RWPE2 (cell line): ENCODE results near the gene MRGPRE.
A peak's percentile ranks its signal among the peaks of the same experiment; 100 is the strongest.

Experiments
- ATAC-seq: fragments of 200-7000 bp; cut with Tn5 transposase; 3 replicates; pipeline ENCODE4 v1.9.1; 2021; ENCODE audit warnings: low read depth
- DNase-seq: peaks from one replicate; pipeline ENCODE4 v3.0.0-alpha.2; 2020; ENCODE audit warnings: low spot score
- H3K27ac ChIP-seq: fragments of 450-650 bp; 2 replicates; pipeline ENCODE4 v1.5.1; 2017; ENCODE audit warnings: mild to moderate bottlenecking; ENCODE audit not compliant: poor library complexity, severe bottlenecking
- H3K27me3 ChIP-seq: fragments of 250-450 bp; sonication (Bioruptor Pico); 2 replicates; pipeline ENCODE4 v1.5.1; 2021; ENCODE audit warnings: mild to moderate bottlenecking, moderate library complexity; ENCODE audit not compliant: insufficient read depth, poor library complexity, severe bottlenecking
- H3K36me3 ChIP-seq: fragments of 250-450 bp; sonication (Bioruptor Pico); 2 replicates; pipeline ENCODE4 v1.5.1; 2020; ENCODE audit warnings: low read depth, mild to moderate bottlenecking, moderate library complexity
- H3K4me1 ChIP-seq: fragments of 250-450 bp; sonication (Bioruptor Pico); 2 replicates; pipeline ENCODE4 v1.5.1; 2021; ENCODE audit warnings: mild to moderate bottlenecking, moderate library complexity; ENCODE audit not compliant: insufficient read depth, poor library complexity, severe bottlenecking
- H3K4me3 ChIP-seq: fragments of 250-450 bp; sonication (Bioruptor Pico); 2 replicates; pipeline ENCODE4 v1.5.1; 2021; ENCODE audit warnings: mild to moderate bottlenecking, moderate library complexity; ENCODE audit not compliant: severe bottlenecking
- H3K9me3 ChIP-seq: fragments of 250-450 bp; sonication (Bioruptor Pico); 2 replicates; pipeline ENCODE4 v1.5.1; 2021; ENCODE audit warnings: mild to moderate bottlenecking, moderate library complexity; ENCODE audit not compliant: severe bottlenecking
- CTCF ChIP-seq: fragments of 450-650 bp; IDR thresholded peaks from one replicate; pipeline ENCODE4 v1.5.1; 2017; ENCODE audit warnings: mild to moderate bottlenecking, moderate library complexity; ENCODE audit not compliant: poor library complexity, severe bottlenecking

MRGPRE gene

GRCh38 chr11:3192511-3193372 is 39.5 kb downstream of the MRGPRE start:
- DNase-seq (peak; percentile 40), ATAC-seq (no peak)
- Histone ChIP-seq H3K27me3 (no peaks in the 10 kb centered on the region), H3K4me3 (no peak overlapping the region), H3K4me1 (no peaks in the 10 kb centered on the region), H3K9me3 (no peaks in the 10 kb centered on the region), H3K36me3 (no peaks in the 10 kb centered on the region), H3K27ac (no peak overlapping the region)
- TF ChIP-seq CTCF: no peak

- ATAC-seq: no peak
- Histone ChIP-seq H3K27me3 (no peaks in the 10 kb centered on the region), H3K27ac (no peak overlapping the region)
These were observed 40.5 kb downstream of the MRGPRE start for GRCh38 chr11:3191586-3192324.

GRCh38 chr11:3190600-3190999 is 41.6 kb downstream of the MRGPRE start:
- no peak for TF ChIP-seq CTCF
- Histone ChIP-seq H3K27ac (no peak overlapping the region), H3K36me3 (no peaks in the 10 kb centered on the region), H3K27me3 (no peaks in the 10 kb centered on the region), H3K9me3 (no peaks in the 10 kb centered on the region), H3K4me3 (no peak overlapping the region), H3K4me1 (no peaks in the 10 kb centered on the region)
- DNase-seq (no peak), ATAC-seq (no peak)

More at GRCh38 chr11:3191586-3192324, 40.5 kb downstream of the MRGPRE start:
- Histone ChIP-seq H3K36me3 (no peaks in the 10 kb centered on the region), H3K4me3 (no peak overlapping the region), H3K9me3 (no peaks in the 10 kb centered on the region), H3K4me1 (no peaks in the 10 kb centered on the region)
- no peak for TF ChIP-seq CTCF
- DNase-seq: no peak

- DNase-seq (peak; percentile 26), ATAC-seq (no peak)
- Histone ChIP-seq H3K27ac (no peak overlapping the region), H3K36me3 (no peaks in the 10 kb centered on the region), H3K9me3 (no peaks in the 10 kb centered on the region), H3K4me3 (no peak overlapping the region), H3K27me3 (no peaks in the 10 kb centered on the region), H3K4me1 (no peaks in the 10 kb centered on the region)
- TF ChIP-seq CTCF: no peak
These were observed 42.2 kb downstream of the MRGPRE start for GRCh38 chr11:3189886-3190583.
